Fibroblast of gingiva (primary cell): Measurements from ENCODE around the gene UMODL1.

Experiments
- DNase-seq: peaks from one replicate; pipeline ENCODE4 v3.0.0-alpha.2; 2011; ENCODE audit warnings: low read depth

Gene UMODL1

DNA sequence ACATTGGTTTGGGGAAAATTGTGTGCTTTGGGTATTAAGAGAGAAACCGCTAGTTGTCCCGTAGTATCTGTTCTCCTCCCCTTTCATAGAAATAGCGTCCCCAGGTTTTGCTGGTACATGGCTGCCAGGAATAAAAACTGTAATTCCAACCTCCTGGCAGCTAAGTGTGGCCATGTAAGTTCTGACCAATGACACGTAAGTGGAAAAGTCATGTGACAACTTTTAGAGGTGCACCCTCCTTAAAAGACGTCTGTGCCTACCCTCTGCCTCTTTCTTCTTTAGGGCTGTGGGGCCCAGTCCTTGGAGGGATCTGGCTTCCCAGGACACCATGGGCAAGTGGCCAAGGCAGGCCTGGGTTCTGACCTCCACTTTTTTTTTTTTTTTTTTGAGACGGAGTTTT, 59.3 kb downstream of the UMODL1 start:
- DNase-seq, result no peak

DNA sequence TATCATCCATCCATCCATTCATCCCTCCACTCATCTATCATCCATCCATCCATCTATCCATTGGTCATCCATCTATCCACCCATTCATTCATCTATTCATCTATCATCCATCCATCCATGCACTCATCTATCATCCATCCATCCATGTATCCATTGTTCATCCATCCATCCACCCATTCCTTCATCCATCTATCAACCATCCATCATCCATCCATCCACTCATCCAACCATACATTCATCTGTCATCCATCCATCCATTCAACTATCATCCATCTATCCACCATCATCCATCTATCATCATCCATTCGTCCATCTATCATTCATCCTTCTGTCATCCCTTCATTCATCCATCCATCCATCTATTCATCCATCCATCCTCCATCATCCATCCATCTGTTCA, 61.1 kb downstream of the UMODL1 start:
- DNase-seq, result no peak

DNA sequence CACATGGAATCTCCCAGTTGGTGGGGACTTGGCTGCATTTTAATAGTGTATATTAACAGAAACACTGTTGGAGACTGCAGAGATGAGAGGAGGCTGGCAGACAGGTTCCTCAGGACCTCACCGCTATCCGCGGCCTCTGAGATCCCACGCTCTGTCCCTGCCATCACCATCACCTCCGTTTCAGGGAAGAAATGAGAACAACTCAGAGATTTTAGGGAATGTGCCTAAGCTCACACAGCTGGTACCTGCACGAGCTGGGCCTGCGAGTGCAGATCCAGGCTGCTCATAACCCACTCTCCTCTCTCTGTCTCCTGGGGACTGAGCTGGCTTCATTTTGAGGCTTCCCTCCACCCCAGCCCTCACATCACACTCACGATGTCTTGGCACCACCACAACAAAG, 62.0 kb downstream of the UMODL1 start:
- DNase-seq, result no peak

DNA sequence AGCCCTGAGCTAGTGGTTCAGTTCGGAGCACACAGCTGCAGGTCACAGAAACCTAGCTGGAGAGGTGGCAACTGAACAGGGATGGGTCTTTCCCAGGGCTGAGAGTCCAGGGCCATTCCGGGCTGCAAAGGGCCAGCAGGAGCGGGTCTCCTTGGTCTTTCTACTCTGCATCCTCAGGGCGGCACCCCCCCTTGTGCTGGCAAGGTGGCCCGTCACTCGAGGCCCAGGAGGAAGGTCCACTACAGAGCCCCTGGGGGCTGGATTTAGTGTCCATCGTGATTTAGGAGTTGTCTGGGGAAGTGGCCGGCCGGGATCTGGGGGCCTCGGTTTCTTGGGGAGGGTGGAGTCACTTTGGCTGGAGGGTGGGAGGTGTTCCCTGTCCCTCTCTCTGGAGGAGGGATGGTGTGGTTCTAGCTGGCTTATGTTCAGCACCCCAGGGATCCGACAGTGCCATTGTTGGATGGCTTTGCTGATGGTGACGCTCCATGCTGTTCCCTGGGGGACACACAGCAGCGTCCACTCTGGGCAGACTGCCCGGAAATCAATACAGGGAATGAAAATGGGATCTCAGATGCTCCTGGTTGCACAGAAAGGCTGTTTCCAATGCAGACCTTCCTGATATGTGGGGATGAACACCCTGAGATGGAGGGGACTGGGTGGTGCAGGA, 64.4 kb downstream of the UMODL1 start:
- no peak for DNase-seq

GRCh38 chr21:42137191-42137904, 66.2 kb downstream of the UMODL1 start:
- DNase-seq, result no peak

- no peak for DNase-seq
Observed at GRCh38 chr21:42140196-42140934, 69.2 kb downstream of the UMODL1 start.

- no peak for DNase-seq
Observed at GRCh38 chr21:42141643-42142042, 70.5 kb downstream of the UMODL1 start.

DNA sequence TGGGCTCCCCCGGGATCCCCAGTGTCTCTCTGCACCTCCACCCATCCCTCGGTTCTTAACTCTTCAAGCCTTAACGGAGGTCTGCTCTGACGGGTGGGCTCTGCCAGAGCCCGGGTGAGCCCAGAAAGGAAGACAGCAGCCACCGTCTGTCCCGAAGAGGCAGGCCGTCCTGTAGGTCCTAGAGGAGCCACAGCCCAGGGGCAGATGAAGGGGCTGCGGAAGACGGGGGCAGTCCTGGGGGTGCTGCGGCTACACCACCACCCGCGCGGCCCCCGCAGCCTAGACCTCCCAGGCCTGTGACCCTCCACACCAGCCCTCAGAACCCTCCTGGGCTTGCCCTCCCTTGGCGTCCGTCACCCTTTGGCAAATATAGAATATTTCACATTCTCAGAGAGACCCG, 71.0 kb downstream of the UMODL1 start:
- DNase-seq, result no peak

- no peak for DNase-seq
Observed at GRCh38 chr21:42142627-42143026, 71.5 kb downstream of the UMODL1 start.

GRCh38 chr21:42143111-42143510, 72.0 kb downstream of the UMODL1 start:
- DNase-seq, result no peak

- DNase-seq, result no peak
Observed at GRCh38 chr21:42144221-42144620, 73.1 kb downstream of the UMODL1 start.

- DNase-seq, result no peak
Observed at GRCh38 chr21:42144679-42145568, 73.8 kb downstream of the UMODL1 start.

GRCh38 chr21:42145569-42146272, 74.6 kb downstream of the UMODL1 start:
- DNase-seq, result peak; percentile 48

- DNase-seq, result no peak
Observed at GRCh38 chr21:42146273-42146805, 75.2 kb downstream of the UMODL1 start.

DNA sequence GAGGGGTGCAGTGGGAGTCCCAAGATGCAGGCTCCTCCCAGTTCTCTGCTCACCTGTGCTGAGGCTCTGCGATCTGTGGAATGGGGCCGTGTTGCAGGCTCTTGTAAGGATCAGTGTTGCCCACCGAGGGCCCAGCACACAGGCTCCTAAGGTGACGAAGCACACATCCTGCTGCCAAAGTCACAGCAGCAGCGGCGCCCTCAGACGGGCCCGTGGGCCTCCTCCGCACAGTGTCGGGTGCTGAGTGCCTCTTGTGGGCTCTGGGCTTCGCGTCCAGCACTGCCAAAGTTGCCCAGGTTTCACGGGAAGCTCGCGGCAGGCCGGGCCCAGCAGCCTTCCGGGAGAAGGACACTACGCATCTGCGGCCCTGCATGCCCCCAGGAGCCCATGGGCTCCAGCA, 75.7 kb downstream of the UMODL1 start:
- DNase-seq, result no peak

- DNase-seq, result no peak
Observed at GRCh38 chr21:42147386-42148020, 76.4 kb downstream of the UMODL1 start.

GRCh38 chr21:42148097-42148496, 77.0 kb downstream of the UMODL1 start:
- no peak for DNase-seq

DNA sequence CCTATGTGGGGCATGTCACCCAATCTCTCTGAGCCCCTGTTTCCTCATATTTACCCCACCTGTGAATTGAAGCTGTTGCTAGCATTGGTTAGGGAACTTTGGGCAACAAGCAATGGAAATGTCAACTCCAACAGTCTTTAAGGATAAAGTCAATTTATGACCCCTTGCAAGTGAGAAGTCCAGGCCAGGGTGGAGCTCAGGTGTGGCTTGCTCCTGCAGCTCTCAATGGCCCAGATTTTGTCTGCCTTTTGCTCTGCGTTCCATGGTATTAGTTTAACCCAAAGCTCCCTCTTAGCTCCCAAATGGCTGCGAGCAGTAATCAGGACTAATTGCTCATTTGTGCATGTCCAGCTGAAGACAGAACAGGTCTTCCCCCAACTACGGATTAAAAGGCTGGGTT, 77.5 kb downstream of the UMODL1 start:
- no peak for DNase-seq

GRCh38 chr21:42149656-42150473, 78.7 kb downstream of the UMODL1 start:
- DNase-seq, result no peak
